ENCODE measurements around the gene NTM. TPM values are rescaled to one million over a fixed set of nuclear protein-coding genes. Genes with fewer than 3 reads are reported as not detected.

The NTM gene
- total and polyA plus RNA-seq, 8 donors = 0.04 to 4.4 (median 0.50) TPM

- FAIRE-seq (no peak), ATAC-seq (no peak), DNase-seq (no peak)
- H3K4me1 ChIP-seq = no peaks in the 10 kb centered on the region
- no peaks in the 10 kb centered on the region for H3K36me3 ChIP-seq
- no peak for TF ChIP-seq CTCF (IDR thresholded peaks at IDR 0.05)
- H3K27ac ChIP-seq = no peak overlapping the region
- H3K9me3 ChIP-seq = no peaks in the 10 kb centered on the region
- no peaks in the 10 kb centered on the region for H3K27me3 ChIP-seq
- intact Hi-C loops (cut with DNase I) = no loop called here
- 42 to 47% methylated on average over 5 of the region's 5 CpGs for WGBS, 2 donors
- H3K4me3 ChIP-seq = no peak overlapping the region
Observed at GRCh38 chr11:132343445-132344175, 973.2 kb downstream of the NTM start.

GRCh38 chr11:132346558-132347148 lies 976.2 kb downstream of the NTM start:
- intact Hi-C loops (cut with DNase I) = no loop called here
- no peak for TF ChIP-seq CTCF (IDR thresholded peaks at IDR 0.05)
- H3K27me3 ChIP-seq = no peaks in the 10 kb centered on the region
- 75 to 84% methylated on average over 6 of the region's 6 CpGs for WGBS, 2 donors
- no peaks in the 10 kb centered on the region for H3K4me1 ChIP-seq
- H3K9me3 ChIP-seq = no peaks in the 10 kb centered on the region
- H3K4me3 ChIP-seq = no peak overlapping the region
- no peaks in the 10 kb centered on the region for H3K36me3 ChIP-seq
- FAIRE-seq = no peak
- no peak for DNase-seq
- no peak overlapping the region for H3K27ac ChIP-seq
- no peak for ATAC-seq

- 34 to 42% methylated on average over 21 to 22 of the region's 22 CpGs for WGBS, 2 donors
- DNase-seq = no peak
- no peaks in the 10 kb centered on the region for H3K9me3 ChIP-seq
Observed at GRCh38 chr11:132347156-132348090, 977.0 kb downstream of the NTM start.

More at GRCh38 chr11:132347156-132348090, 977.0 kb downstream of the NTM start:
- FAIRE-seq (no peak), ATAC-seq (peak in 1 of 4 donors; percentile 55)
- intact Hi-C loops (cut with DNase I) = no loop called here
- Histone ChIP-seq H3K36me3 (no peaks in the 10 kb centered on the region), H3K27me3 (no peaks in the 10 kb centered on the region), H3K4me1 (no peaks in the 10 kb centered on the region), H3K4me3 (no peak overlapping the region), H3K27ac (no peak overlapping the region)
- no peak for TF ChIP-seq CTCF (IDR thresholded peaks at IDR 0.05)
